ENCODE data around the gene ID3. TPM values are rescaled to one million over a fixed set of nuclear protein-coding genes. Genes with fewer than 3 reads are reported as not detected.

Gene ID3
- polyA plus RNA-seq, 3 donors: 1.1 to 31.1 (median 2.5) TPM

- H3K27ac ChIP-seq (ENCODE audit: low read depth in 1 of 2, low read length in 2 of 2): no peak overlapping the region
- H3K27me3 ChIP-seq (ENCODE audit: control insufficient read depth in 2 of 2, insufficient read depth in 2 of 2, low read length in 2 of 2): no peaks in the 10 kb centered on the region
- no peaks in the 10 kb centered on the region for H3K4me1 ChIP-seq (ENCODE audit: control insufficient read depth in 1 of 2, insufficient read depth in 2 of 2, low read length in 2 of 2)
- no peak for DNase-seq
- H3K4me3 ChIP-seq (replicated peaks in 1 of 3; ENCODE audit: low read depth in 2 of 3, low read length in 3 of 3): no peak overlapping the region
- intact Hi-C loops (cut with micrococcal nuclease): no loop called here
- H3K9me3 ChIP-seq (replicated peaks in 1 of 2; ENCODE audit: control insufficient read depth in 1 of 2, insufficient read depth in 1 of 2, low read length in 2 of 2): no peaks in the 10 kb centered on the region
- Mint-ChIP-seq H3K27me3 (ENCODE audit: low read depth in 3 of 3) (peaks cover 0 to 10% (median 6%) of the 10 kb centered on the region in 3 donors), H3K36me3 (no peaks in the 10 kb centered on the region), H3K27ac (no peak overlapping the region), H3K9me3 (no peaks in the 10 kb centered on the region), H3K4me3 (no peak overlapping the region), H3K4me1 (peaks cover 3% of the 10 kb centered on the region)
- H3K9ac ChIP-seq (ENCODE audit: insufficient read depth, low read length, poor library complexity, severe bottlenecking): no peak overlapping the region
- H2AFZ ChIP-seq (ENCODE audit: insufficient read depth, low read depth, low read length, poor library complexity, severe bottlenecking): no peak overlapping the region
- no peaks in the 10 kb centered on the region for H3K79me2 ChIP-seq (ENCODE audit: insufficient read depth, low read length)
- H3K36me3 ChIP-seq (replicated peaks in 1 of 2; ENCODE audit: control insufficient read depth in 1 of 2, insufficient read depth in 2 of 2, low read length in 2 of 2): no peaks in the 10 kb centered on the region
- H4K20me1 ChIP-seq (ENCODE audit: insufficient read depth, low read length): no peaks in the 10 kb centered on the region
- H3K4me2 ChIP-seq (replicated peaks; ENCODE audit: extremely low read depth, low read length, poor library complexity, severe bottlenecking): no peak overlapping the region
- TF ChIP-seq CTCF (IDR thresholded peaks at IDR 0.05): no peak
- WGBS (ENCODE audit: insufficient coverage): 96% methylated on average over 4 of the region's 10 CpGs
Observed at GRCh38 chr1:23601968-23602876, 42.9 kb upstream of the ID3 start.

GRCh38 chr1:23601135-23601967 lies 42.0 kb upstream of the ID3 start:
- intact Hi-C loops (cut with micrococcal nuclease): no loop called here
- H3K27ac ChIP-seq (ENCODE audit: low read depth in 1 of 2, low read length in 2 of 2): no peak overlapping the region
- TF ChIP-seq CTCF (IDR thresholded peaks at IDR 0.05): no peak
- H3K4me1 ChIP-seq (ENCODE audit: control insufficient read depth in 1 of 2, insufficient read depth in 2 of 2, low read length in 2 of 2): no peaks in the 10 kb centered on the region
- no peak overlapping the region for H3K4me2 ChIP-seq (replicated peaks; ENCODE audit: extremely low read depth, low read length, poor library complexity, severe bottlenecking)
- Mint-ChIP-seq H3K9me3 (no peaks in the 10 kb centered on the region), H3K36me3 (no peaks in the 10 kb centered on the region), H3K4me1 (peaks cover 3% of the 10 kb centered on the region), H3K27ac (no peak overlapping the region), H3K27me3 (ENCODE audit: low read depth in 3 of 3) (peaks cover 0 to 7% (median 6%) of the 10 kb centered on the region in 3 donors), H3K4me3 (no peak overlapping the region)
- H3K4me3 ChIP-seq (replicated peaks in 1 of 3; ENCODE audit: low read depth in 2 of 3, low read length in 3 of 3): no peak overlapping the region
- no peaks in the 10 kb centered on the region for H3K79me2 ChIP-seq (ENCODE audit: insufficient read depth, low read length)
- WGBS (ENCODE audit: insufficient coverage): 75% methylated on average over 7 of the region's 11 CpGs
- no peaks in the 10 kb centered on the region for H3K9me3 ChIP-seq (replicated peaks in 1 of 2; ENCODE audit: control insufficient read depth in 1 of 2, insufficient read depth in 1 of 2, low read length in 2 of 2)
- no peaks in the 10 kb centered on the region for H3K27me3 ChIP-seq (ENCODE audit: control insufficient read depth in 2 of 2, insufficient read depth in 2 of 2, low read length in 2 of 2)
- DNase-seq: no peak
- H3K36me3 ChIP-seq (replicated peaks in 1 of 2; ENCODE audit: control insufficient read depth in 1 of 2, insufficient read depth in 2 of 2, low read length in 2 of 2): no peaks in the 10 kb centered on the region
- no peak overlapping the region for H3K9ac ChIP-seq (ENCODE audit: insufficient read depth, low read length, poor library complexity, severe bottlenecking)
- no peak overlapping the region for H2AFZ ChIP-seq (ENCODE audit: insufficient read depth, low read depth, low read length, poor library complexity, severe bottlenecking)
- no peaks in the 10 kb centered on the region for H4K20me1 ChIP-seq (ENCODE audit: insufficient read depth, low read length)

Measured in CD14-positive monocyte (primary cell).